DND-41 (cell line): ENCODE data around the gene PAH.

Experiments
- ATAC-seq: fragments of 200-7000 bp; cut with Tn5 transposase; 3 replicates; pipeline ENCODE4 v1.9.1; 2021; ENCODE audit warnings: low read depth; ENCODE audit not compliant: insufficient read depth
- DNase-seq: peaks from one replicate; pipeline ENCODE4 v3.0.0-alpha.2; 2020
- H2AFZ ChIP-seq: 2 replicates; pipeline ENCODE4 v1.6.0; 2012; ENCODE audit warnings: low read depth, low read length
- H3K27ac ChIP-seq: 2 replicates; pipeline ENCODE4 v1.5.1; 2012; ENCODE audit warnings: low read length, inconsistent platforms
- H3K27me3 ChIP-seq: fragments of 200-600 bp; sonication (generic); 2 replicates; pipeline ENCODE4 v1.6.0; 2012; ENCODE audit warnings: low read length, mild to moderate bottlenecking, inconsistent platforms; ENCODE audit not compliant: insufficient read depth, poor library complexity
- H3K36me3 ChIP-seq: 2 replicates; pipeline ENCODE4 v1.5.1; 2012; ENCODE audit warnings: low read length, inconsistent platforms; ENCODE audit not compliant: insufficient read depth
- H3K4me1 ChIP-seq: 2 replicates; pipeline ENCODE4 v1.5.1; 2012; ENCODE audit warnings: mild to moderate bottlenecking, low read length; ENCODE audit not compliant: insufficient read depth
- H3K4me2 ChIP-seq: 2 replicates; pipeline ENCODE4 v1.6.0; 2012; ENCODE audit warnings: mild to moderate bottlenecking, moderate library complexity, low read length, inconsistent platforms; ENCODE audit not compliant: insufficient read depth
- H3K4me3 ChIP-seq, 2 experiments: fragments of 200-600 bp in 1 of 2; shearing (Covaris generic) in 1 of 2; 2 replicates each; pipeline ENCODE4 v1.5.1; 2012 to 2016; ENCODE audit warnings: inconsistent platforms in 2 of 2, low read length in 2 of 2, mild to moderate bottlenecking in 2 of 2, low read depth in 1 of 2, moderate library complexity in 1 of 2
- H3K79me2 ChIP-seq: 2 replicates; pipeline ENCODE4 v1.6.0; 2012; ENCODE audit warnings: low read length, inconsistent platforms; ENCODE audit not compliant: insufficient read depth
- H3K9ac ChIP-seq: 2 replicates; pipeline ENCODE4 v1.6.0; 2012; ENCODE audit warnings: low read depth, mild to moderate bottlenecking, inconsistent platforms, low read length, moderate library complexity
- H3K9me3 ChIP-seq: 2 replicates; pipeline ENCODE4 v1.5.1; 2012; ENCODE audit warnings: low read length, moderate library complexity, mild to moderate bottlenecking, inconsistent platforms; ENCODE audit not compliant: insufficient read depth, severe bottlenecking
- H4K20me1 ChIP-seq: 2 replicates; pipeline ENCODE4 v1.6.0; 2012; ENCODE audit warnings: low read length; ENCODE audit not compliant: insufficient read depth
- CTCF ChIP-seq: IDR thresholded peaks from 2 replicates; pipeline ENCODE4 v1.5.1; 2012; ENCODE audit warnings: borderline replicate concordance, low read length, moderate library complexity, mild to moderate bottlenecking; ENCODE audit not compliant: poor library complexity, severe bottlenecking; ENCODE audit errors: extremely low read depth
- EZH2 ChIP-seq: IDR thresholded peaks from 3 replicates; pipeline ENCODE4 v1.6.1; 2012; ENCODE audit warnings: borderline replicate concordance, low read depth, mild to moderate bottlenecking, moderate library complexity, low read length, inconsistent platforms; ENCODE audit not compliant: severe bottlenecking

The PAH gene

GRCh38 chr12:102907918-102908317, 9.1 kb downstream of the PAH start:
- Histone ChIP-seq H3K4me2 (no peak overlapping the region), H3K4me1 (no peaks in the 10 kb centered on the region), H3K27ac (no peak overlapping the region), H4K20me1 (no peaks in the 10 kb centered on the region), H3K9me3 (no peaks in the 10 kb centered on the region), H3K79me2 (no peaks in the 10 kb centered on the region), H3K4me3 (no peak overlapping the region), H2AFZ (no peak overlapping the region), H3K9ac (no peak overlapping the region), H3K36me3 (no peaks in the 10 kb centered on the region), H3K27me3 (no peaks in the 10 kb centered on the region)
- no peak for TF ChIP-seq CTCF
- TF ChIP-seq EZH2 = no peak
- ATAC-seq (no peak), DNase-seq (no peak)

- ATAC-seq = no peak
- Histone ChIP-seq H2AFZ (no peak overlapping the region), H3K27ac (no peak overlapping the region), H3K4me3 (no peak overlapping the region), H3K4me2 (no peak overlapping the region), H3K4me1 (no peaks in the 10 kb centered on the region), H3K27me3 (no peaks in the 10 kb centered on the region), H3K9me3 (no peaks in the 10 kb centered on the region), H4K20me1 (no peaks in the 10 kb centered on the region), H3K36me3 (no peaks in the 10 kb centered on the region), H3K9ac (no peak overlapping the region), H3K79me2 (no peaks in the 10 kb centered on the region)
- TF ChIP-seq EZH2 (no peak), CTCF (no peak)
- DNase-seq = no peak
Observed at GRCh38 chr12:102905229-102905628, 11.8 kb downstream of the PAH start.

GRCh38 chr12:102903337-102904007, 13.6 kb downstream of the PAH start:
- Histone ChIP-seq H4K20me1 (no peaks in the 10 kb centered on the region), H3K4me2 (no peak overlapping the region), H3K4me3 (no peak overlapping the region), H3K27me3 (no peaks in the 10 kb centered on the region), H3K9ac (no peak overlapping the region), H3K36me3 (no peaks in the 10 kb centered on the region), H3K9me3 (no peaks in the 10 kb centered on the region), H3K79me2 (no peaks in the 10 kb centered on the region), H2AFZ (no peak overlapping the region), H3K27ac (no peak overlapping the region), H3K4me1 (no peaks in the 10 kb centered on the region)
- TF ChIP-seq CTCF (no peak), EZH2 (no peak)
- no peak for DNase-seq
- no peak for ATAC-seq
